Type B pancreatic cell (in vitro differentiated cells): ENCODE measurements around the gene CFHR4. TPM values are rescaled to one million over a fixed set of nuclear protein-coding genes. Genes with fewer than 3 reads are reported as not detected.

Experiments
- DNase-seq: peaks from one replicate; pipeline ENCODE4 v3.0.0; 2021; ENCODE audit warnings: mixed read lengths; ENCODE audit not compliant: unreplicated experiment; ENCODE audit errors: extremely low spot score
- H3K27ac Mint-ChIP-seq: 2 replicates; pipeline ENCODE4 v1.8.0; 2021; ENCODE audit warnings: mild to moderate bottlenecking, mixed read lengths
- H3K27me3 Mint-ChIP-seq: 2 replicates; pipeline ENCODE4 v1.8.0; 2021; ENCODE audit warnings: mixed read lengths
- H3K36me3 Mint-ChIP-seq: 2 replicates; pipeline ENCODE4 v1.8.0; 2021; ENCODE audit warnings: mixed read lengths
- H3K4me1 Mint-ChIP-seq: one replicate; pipeline ENCODE4 v1.8.0; 2021; ENCODE audit warnings: mixed read lengths; ENCODE audit not compliant: unreplicated experiment
- H3K4me3 Mint-ChIP-seq: 2 replicates; pipeline ENCODE4 v1.8.0; 2021; ENCODE audit warnings: mild to moderate bottlenecking, mixed read lengths
- H3K9me3 Mint-ChIP-seq: 2 replicates; pipeline ENCODE4 v1.8.0; 2021; ENCODE audit warnings: mixed read lengths
- total RNA-seq: library from RNA; stranded (reverse); gene quantifications from 2 replicates; pipeline ENCODE4 v1.2.1, GENCODE V29; 2021; ENCODE audit warnings: low replicate concordance
- TF ChIP-seq, protein P1 (sequence below): fragments of 200-600 bp; sonication (generic); conservative IDR thresholded peaks from 2 replicates; pipeline ENCODE4 v1.5.0; 2021; ENCODE audit warnings: antibody characterized with exemption, mild to moderate bottlenecking

The CFHR4 gene
- total RNA-seq, 1 donor from 2014 or later, result not detected

DNA sequence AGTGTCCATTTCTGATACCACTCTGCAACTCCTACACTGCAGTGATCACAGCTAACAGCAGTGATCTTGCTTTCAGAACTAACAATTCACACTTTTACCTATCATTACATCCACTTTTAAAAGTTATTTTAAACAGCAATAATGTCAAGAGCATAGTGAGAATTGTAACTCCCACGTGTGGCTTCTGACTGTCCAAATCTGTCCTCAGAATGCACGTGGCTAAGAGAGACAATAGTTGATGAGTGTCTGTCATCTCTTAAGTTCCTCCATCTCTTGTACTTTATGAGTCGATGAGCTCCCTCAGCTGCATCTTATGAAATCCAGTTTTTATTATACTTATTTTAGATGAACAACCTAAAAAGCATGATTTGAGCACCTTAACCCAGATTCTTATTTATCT is 73.0 kb downstream of the CFHR4 start:
- no peaks in the 10 kb centered on the region for H3K36me3 Mint-ChIP-seq
- no peak overlapping the region for H3K27ac Mint-ChIP-seq
- no peak overlapping the region for H3K4me3 Mint-ChIP-seq
- no peaks in the 10 kb centered on the region for H3K27me3 Mint-ChIP-seq
- no peak for DNase-seq
- TF ChIP-seq, protein P1, sequence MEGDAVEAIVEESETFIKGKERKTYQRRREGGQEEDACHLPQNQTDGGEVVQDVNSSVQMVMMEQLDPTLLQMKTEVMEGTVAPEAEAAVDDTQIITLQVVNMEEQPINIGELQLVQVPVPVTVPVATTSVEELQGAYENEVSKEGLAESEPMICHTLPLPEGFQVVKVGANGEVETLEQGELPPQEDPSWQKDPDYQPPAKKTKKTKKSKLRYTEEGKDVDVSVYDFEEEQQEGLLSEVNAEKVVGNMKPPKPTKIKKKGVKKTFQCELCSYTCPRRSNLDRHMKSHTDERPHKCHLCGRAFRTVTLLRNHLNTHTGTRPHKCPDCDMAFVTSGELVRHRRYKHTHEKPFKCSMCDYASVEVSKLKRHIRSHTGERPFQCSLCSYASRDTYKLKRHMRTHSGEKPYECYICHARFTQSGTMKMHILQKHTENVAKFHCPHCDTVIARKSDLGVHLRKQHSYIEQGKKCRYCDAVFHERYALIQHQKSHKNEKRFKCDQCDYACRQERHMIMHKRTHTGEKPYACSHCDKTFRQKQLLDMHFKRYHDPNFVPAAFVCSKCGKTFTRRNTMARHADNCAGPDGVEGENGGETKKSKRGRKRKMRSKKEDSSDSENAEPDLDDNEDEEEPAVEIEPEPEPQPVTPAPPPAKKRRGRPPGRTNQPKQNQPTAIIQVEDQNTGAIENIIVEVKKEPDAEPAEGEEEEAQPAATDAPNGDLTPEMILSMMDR, result no peak
- H3K4me1 Mint-ChIP-seq, result no peaks in the 10 kb centered on the region
- H3K9me3 Mint-ChIP-seq, result no peaks in the 10 kb centered on the region

Other genes starting within 250 kb of the CFHR4 start
- gene CFH, start 236.0 kb upstream of the CFHR4 start, total RNA-seq, result 1.6 TPM in 2 replicates
- gene CFHR3, start 113.2 kb upstream of the CFHR4 start, total RNA-seq, result 1.5 TPM in 1 of 2 replicates, not detected in the other
- not detected in 2 replicates for gene CFHR1, start 68.3 kb upstream of the CFHR4 start, total RNA-seq
- gene CFHR2, start 55.7 kb downstream of the CFHR4 start, total RNA-seq, result not detected in 2 replicates
- not detected in 2 replicates for gene CFHR5, start 89.5 kb downstream of the CFHR4 start, total RNA-seq
- gene F13B, start 179.2 kb downstream of the CFHR4 start, total RNA-seq, result 0.48 and 0.93 TPM in 2 replicates